ENCODE measurements around the gene SLC22A4. TPM values are rescaled to one million over a fixed set of nuclear protein-coding genes. Genes with fewer than 3 reads are reported as not detected.

The SLC22A4 gene
- total RNA-seq, 1 experiment from 2014 or later = 0.72 TPM

DNA sequence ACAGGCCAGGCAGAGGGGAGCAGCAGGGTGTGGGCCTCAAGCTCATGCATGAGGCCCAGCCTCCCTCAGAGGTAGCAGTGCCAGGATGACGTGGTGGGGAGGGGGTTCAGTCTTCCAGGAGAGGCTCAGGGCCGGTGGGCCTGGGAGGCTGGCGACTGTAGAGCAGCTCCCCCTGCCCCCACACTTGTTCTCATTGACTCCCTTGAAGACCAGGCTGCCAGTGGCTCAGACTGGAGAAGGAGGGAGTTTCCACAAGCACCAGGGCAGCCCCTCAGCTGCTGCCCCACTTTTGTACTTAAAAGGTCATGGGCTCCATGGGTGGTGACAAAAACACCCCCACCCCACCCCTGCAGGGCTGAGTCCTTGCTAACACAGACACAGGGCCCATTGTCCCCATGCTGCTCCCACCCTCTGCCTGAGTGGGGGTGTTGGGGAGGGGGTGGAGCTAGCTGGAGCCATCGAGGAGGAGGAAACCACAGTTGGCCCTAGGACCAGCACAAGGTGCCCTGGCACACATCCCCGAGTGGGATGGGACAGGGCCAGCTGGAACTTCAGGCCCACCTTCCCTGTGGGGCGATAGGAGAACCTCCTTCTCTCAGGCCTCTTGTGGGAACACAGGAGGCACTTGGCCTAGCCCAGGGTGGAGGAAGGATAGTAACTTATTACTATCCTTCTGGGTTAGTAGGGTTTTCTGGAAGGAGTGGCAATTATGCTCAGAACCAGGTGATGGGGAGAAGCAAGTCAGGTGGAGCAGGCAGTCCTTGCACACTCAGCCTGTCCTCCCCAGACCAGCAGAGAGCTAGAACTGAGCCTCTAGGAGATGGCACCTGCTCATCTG, 26.0 kb upstream of the SLC22A4 start:
- no peak overlapping the region for H2BK12ac ChIP-seq (ENCODE audit: insufficient read length, low read depth, low read length)
- no peak overlapping the region for H2BK20ac ChIP-seq (ENCODE audit: low read depth, low read length, poor library complexity, severe bottlenecking)
- H3K9me3 ChIP-seq (ENCODE audit: control insufficient read depth, low read depth, low read length) = no peaks in the 10 kb centered on the region
- H3K79me1 ChIP-seq (ENCODE audit: insufficient read depth, low read depth, low read length, poor library complexity, severe bottlenecking) = no peaks in the 10 kb centered on the region
- peak; percentile 14 for DNase-seq
- no peak overlapping the region for H3T11ph ChIP-seq (ENCODE audit: low read length)
- Mint-ChIP-seq H3K27ac (no peak overlapping the region; a peak in 1 of 7 replicates), H3K4me3 (no peak overlapping the region), H3K9me3 (no peaks in the 10 kb centered on the region), H3K4me1 (peaks cover 8 to 16% of the 10 kb centered on the region in 2 experiments), H3K36me3 (ENCODE audit: insufficient read depth in 1 of 3, low read depth in 3 of 3) (0 out of 7 replicates have a peak, but pooled peaks cover 0 to 3% (median 1%) of the 10 kb centered on the region in 3 experiments), H3K27me3 (ENCODE audit: low read depth) (no peaks in the 10 kb centered on the region; the same call in 1 of the 2 replicates)
- no peak overlapping the region for H3K4me2 ChIP-seq (ENCODE audit: insufficient read depth, insufficient read length, low read length)
- no peak overlapping the region for H2AFZ ChIP-seq (ENCODE audit: low read length)
- no peak overlapping the region for H4K5ac ChIP-seq (ENCODE audit: insufficient read length, low read depth, low read length)
- no peak overlapping the region for H3K27ac ChIP-seq (ENCODE audit: insufficient read length, low read depth, low read length)
- no peaks in the 10 kb centered on the region for H3K23me2 ChIP-seq (ENCODE audit: insufficient read length, low read depth, low read length, poor library complexity, severe bottlenecking)
- H4K20me1 ChIP-seq (ENCODE audit: control insufficient read depth, insufficient read depth, insufficient read length) = no peaks in the 10 kb centered on the region
- no peak overlapping the region for H3K23ac ChIP-seq (ENCODE audit: insufficient read length, low read depth, low read length)
- no peak overlapping the region for H3K18ac ChIP-seq (ENCODE audit: insufficient read length, low read depth, low read length)
- H4K91ac ChIP-seq (ENCODE audit: insufficient read length, low read depth, low read length) = no peak overlapping the region
- TF ChIP-seq CTCF (conservative IDR thresholded peaks at IDR 0.05) = no peak
- no peak overlapping the region for H2BK5ac ChIP-seq (ENCODE audit: insufficient read length, low read length)
- no CpG with 5 or more reads among the region's 6 CpGs for WGBS (ENCODE audit: extremely low coverage, insufficient read length, low lambda C conversion rate)
- no peak overlapping the region for H4K8ac ChIP-seq (replicated peaks; ENCODE audit: insufficient read length, low read depth, low read length)
- no peak overlapping the region for H2AK5ac ChIP-seq (ENCODE audit: insufficient read length, low read length)
- H2BK120ac ChIP-seq (ENCODE audit: low read depth, low read length, poor library complexity, severe bottlenecking) = no peak overlapping the region
- no peaks in the 10 kb centered on the region for H3K27me3 ChIP-seq (ENCODE audit: insufficient read depth, low read length)
- H3K14ac ChIP-seq (ENCODE audit: insufficient read depth, low read length) = no peak overlapping the region; the same call in 1 of the 2 replicates
- no peak overlapping the region for H2BK15ac ChIP-seq (ENCODE audit: low read depth, low read length)
- H3K4ac ChIP-seq (ENCODE audit: low read depth, low read length) = no peak overlapping the region
- H3K4me1 ChIP-seq (ENCODE audit: insufficient read depth, low read length) = no peaks in the 10 kb centered on the region
- no peak overlapping the region for H3K56ac ChIP-seq (ENCODE audit: insufficient read length, low read depth, low read length)
- H3K79me2 ChIP-seq (ENCODE audit: insufficient read depth, low read length) = no peaks in the 10 kb centered on the region
- no peak overlapping the region for H3K9ac ChIP-seq (ENCODE audit: extremely low read depth, insufficient read length, low read length)

Measured in H9 (cell line).